Measurements from ENCODE around the gene MDM2.
"Not testable (repeated sequence)": the region's sequence is repeated elsewhere in the genome, so short reads cannot be mapped to it uniquely, and the experiment has no call there.

GRCh38 chr12:68841175-68841574 is 33.2 kb downstream of the MDM2 start:
- not testable (repeated sequence) for TF ChIP-seq CTCF, EP300, POLR2A, POLR2AphosphoS5 (IDR thresholded peaks at IDR 0.05)

Measured in gastroesophageal sphincter (tissue), 3 donors.